Loucy (cell line): Measurements from ENCODE around the gene ERMAP.

Experiments used
- H2AFZ ChIP-seq: fragments of 200-600 bp; sonication (generic); 2 replicates; pipeline ENCODE4 v1.6.0; 2016; ENCODE audit warnings: antibody characterized with exemption, mild to moderate bottlenecking, low read length, moderate library complexity
- H3F3A ChIP-seq: fragments of 200-600 bp; 2 replicates; pipeline ENCODE4 v1.6.0; 2016; ENCODE audit warnings: antibody characterized with exemption, low read depth, mild to moderate bottlenecking
- H3K27me3 ChIP-seq: fragments of 200-600 bp; sonication (generic); 2 replicates; pipeline ENCODE4 v1.6.1; 2014; ENCODE audit warnings: low read length, mild to moderate bottlenecking; ENCODE audit not compliant: insufficient read depth, poor library complexity, severe bottlenecking
- H3K36me3 ChIP-seq: fragments of 200-600 bp; sonication (generic); 2 replicates; pipeline ENCODE4 v1.6.1; 2016; ENCODE audit warnings: low read length; ENCODE audit not compliant: insufficient read depth
- H3K4me1 ChIP-seq: fragments of 200-600 bp; sonication (generic); 2 replicates; pipeline ENCODE4 v1.5.1; 2014; ENCODE audit warnings: low read length, mild to moderate bottlenecking; ENCODE audit not compliant: insufficient read depth, poor library complexity, severe bottlenecking
- H3K4me2 ChIP-seq: fragments of 200-600 bp; sonication (generic); 2 replicates; pipeline ENCODE4 v1.6.0; 2014; ENCODE audit warnings: antibody characterized with exemption, low read length, low read depth, mild to moderate bottlenecking; ENCODE audit not compliant: poor library complexity, severe bottlenecking
- H3K4me3 ChIP-seq: fragments of 200-600 bp; sonication (generic); 2 replicates; pipeline ENCODE4 v1.5.1; 2014; ENCODE audit warnings: low read length, mild to moderate bottlenecking, mixed read lengths; ENCODE audit not compliant: poor library complexity, severe bottlenecking
- H3K79me2 ChIP-seq: fragments of 200-600 bp; sonication (generic); 2 replicates; pipeline ENCODE4 v1.6.1; 2014; ENCODE audit warnings: low read length; ENCODE audit not compliant: insufficient read depth
- H3K9ac ChIP-seq: fragments of 200-600 bp; sonication (generic); 2 replicates; pipeline ENCODE4 v1.6.0; 2014; ENCODE audit warnings: mild to moderate bottlenecking, low read depth, low read length, moderate library complexity; ENCODE audit not compliant: poor library complexity, severe bottlenecking
- H3K9me2 ChIP-seq: fragments of 200-600 bp; sonication (generic); replicated peaks from 2 replicates; pipeline ENCODE4 v1.6.1; 2016; ENCODE audit warnings: low read depth, low read length, mixed read lengths
- H3K9me3 ChIP-seq: fragments of 200-600 bp; sonication (generic); 2 replicates; pipeline ENCODE4 v1.6.1; 2014; ENCODE audit warnings: mild to moderate bottlenecking, antibody characterized with exemption, low read length, low read depth; ENCODE audit not compliant: insufficient read depth
- H4K20me1 ChIP-seq: fragments of 200-600 bp; sonication (generic); 2 replicates; pipeline ENCODE4 v1.6.0; 2014; ENCODE audit warnings: antibody characterized with exemption, low read length, mild to moderate bottlenecking; ENCODE audit not compliant: insufficient read depth, poor library complexity, severe bottlenecking
- CTCF ChIP-seq: fragments of 200-600 bp; sonication (generic); conservative IDR thresholded peaks from 2 replicates; pipeline ENCODE4 v1.5.1; 2014; ENCODE audit warnings: mild to moderate bottlenecking, antibody characterized with exemption, low read length
- EZH2phosphoT487 ChIP-seq: fragments of 200-600 bp; IDR thresholded peaks from 2 replicates; pipeline ENCODE4 v1.6.1; 2018; ENCODE audit warnings: antibody characterized with exemption, mild to moderate bottlenecking, moderate library complexity, borderline replicate concordance

ERMAP gene

GRCh38 chr1:42848823-42849537 is 32.1 kb downstream of the ERMAP start:
- Histone ChIP-seq H3K4me3 (peak overlapping the region; percentile 89), H2AFZ (no peak overlapping the region)

GRCh38 chr1:42849944-42850343 is 33.0 kb downstream of the ERMAP start:
- TF ChIP-seq EZH2phosphoT487 (no peak), CTCF (no peak)
- H3K4me3 ChIP-seq: no peak overlapping the region
- no peaks in the 10 kb centered on the region for H3F3A ChIP-seq
- H3K27me3 ChIP-seq: no peaks in the 10 kb centered on the region
- H3K9me2 ChIP-seq: no peaks in the 10 kb centered on the region
- H3K9ac ChIP-seq: no peak overlapping the region
- H2AFZ ChIP-seq: no peak overlapping the region
- peaks cover 28% of the 10 kb centered on the region for H3K79me2 ChIP-seq
- H4K20me1 ChIP-seq: peaks cover 18% of the 10 kb centered on the region
- H3K9me3 ChIP-seq: no peaks in the 10 kb centered on the region
- peak overlapping the region; percentile 85 for H3K4me2 ChIP-seq
- peaks cover 27% of the 10 kb centered on the region for H3K4me1 ChIP-seq
- no peaks in the 10 kb centered on the region; the same call in 1 of the 2 replicates for H3K36me3 ChIP-seq

More at GRCh38 chr1:42848823-42849537, 32.1 kb downstream of the ERMAP start:
- H3K79me2 ChIP-seq: peaks cover 28% of the 10 kb centered on the region
- H4K20me1 ChIP-seq: peaks cover 18% of the 10 kb centered on the region
- no peaks in the 10 kb centered on the region for H3K27me3 ChIP-seq
- peaks cover 27% of the 10 kb centered on the region for H3K4me1 ChIP-seq
- no peaks in the 10 kb centered on the region; the same call in 1 of the 2 replicates for H3K36me3 ChIP-seq
- H3K9me2 ChIP-seq: no peaks in the 10 kb centered on the region
- H3K9ac ChIP-seq: peak overlapping the region; percentile 88
- H3K4me2 ChIP-seq: peak overlapping the region; percentile 85
- H3F3A ChIP-seq: no peaks in the 10 kb centered on the region
- no peaks in the 10 kb centered on the region for H3K9me3 ChIP-seq
- TF ChIP-seq CTCF (no peak), EZH2phosphoT487 (no peak)

- no peaks in the 10 kb centered on the region; the same call in 1 of the 2 replicates for H3K36me3 ChIP-seq
- no peaks in the 10 kb centered on the region for H3K9me3 ChIP-seq
- no peak overlapping the region for H2AFZ ChIP-seq
- peaks cover 22% of the 10 kb centered on the region for H3K4me1 ChIP-seq
- H3K27me3 ChIP-seq: no peaks in the 10 kb centered on the region
- peaks cover 18% of the 10 kb centered on the region for H4K20me1 ChIP-seq
- no peaks in the 10 kb centered on the region for H3F3A ChIP-seq
- no peak overlapping the region for H3K4me3 ChIP-seq
- peaks cover 28% of the 10 kb centered on the region for H3K79me2 ChIP-seq
- H3K4me2 ChIP-seq: no peak overlapping the region
- TF ChIP-seq CTCF: no peak
- no peak for TF ChIP-seq EZH2phosphoT487
- H3K9me2 ChIP-seq: no peaks in the 10 kb centered on the region
- no peak overlapping the region for H3K9ac ChIP-seq
Observed at GRCh38 chr1:42851420-42851819, 34.5 kb downstream of the ERMAP start.
